Effector memory CD4-positive, alpha-beta T cell (primary cell): Measurements from ENCODE around the gene RAC2.

ENCODE experiments used
- DNase-seq, 3 donors: peaks; one replicate each; pipeline ENCODE4 v3.0.0-alpha.2; 2020
- H3K27ac ChIP-seq: 2 replicates; pipeline ENCODE4 v1.7.0; 2013; ENCODE audit warnings: mild to moderate bottlenecking, low read length, moderate library complexity; ENCODE audit not compliant: insufficient read depth, poor library complexity, severe bottlenecking
- H3K27me3 ChIP-seq: replicated peaks from 2 replicates; pipeline ENCODE4 v1.7.0; 2013; ENCODE audit warnings: mild to moderate bottlenecking, low read length; ENCODE audit not compliant: insufficient read depth, control insufficient read depth, poor library complexity, severe bottlenecking
- H3K36me3 ChIP-seq: 2 replicates; pipeline ENCODE4 v1.7.0; 2013; ENCODE audit warnings: mild to moderate bottlenecking, low read length, moderate library complexity; ENCODE audit not compliant: control insufficient read depth, insufficient read depth
- H3K4me1 ChIP-seq: 2 replicates; pipeline ENCODE4 v1.7.0; 2013; ENCODE audit warnings: low read length, mild to moderate bottlenecking; ENCODE audit not compliant: control insufficient read depth, insufficient read depth, poor library complexity, severe bottlenecking
- H3K4me3 ChIP-seq: 2 replicates; pipeline ENCODE4 v1.7.0; 2013; ENCODE audit warnings: low read length, low read depth, mild to moderate bottlenecking; ENCODE audit not compliant: insufficient read depth, poor library complexity, severe bottlenecking
- H3K9me3 ChIP-seq: 2 replicates; pipeline ENCODE4 v1.7.0; 2013; ENCODE audit warnings: mild to moderate bottlenecking, low read length, moderate library complexity; ENCODE audit not compliant: control insufficient read depth

Gene RAC2

GRCh38 chr22:37177221-37177620 lies 66.8 kb downstream of the RAC2 start:
- DNase-seq = no peak
- Histone ChIP-seq H3K36me3 (no peaks in the 10 kb centered on the region), H3K27me3 (no peaks in the 10 kb centered on the region), H3K9me3 (no peaks in the 10 kb centered on the region), H3K4me1 (no peaks in the 10 kb centered on the region), H3K27ac (no peak overlapping the region), H3K4me3 (no peak overlapping the region)

GRCh38 chr22:37176464-37177061 lies 67.5 kb downstream of the RAC2 start:
- Histone ChIP-seq H3K36me3 (no peaks in the 10 kb centered on the region), H3K4me3 (no peak overlapping the region), H3K27ac (no peak overlapping the region), H3K27me3 (no peaks in the 10 kb centered on the region), H3K4me1 (no peaks in the 10 kb centered on the region), H3K9me3 (no peaks in the 10 kb centered on the region)
- DNase-seq = no peak

GRCh38 chr22:37175414-37176281 lies 68.4 kb downstream of the RAC2 start:
- Histone ChIP-seq H3K4me3 (no peak overlapping the region), H3K36me3 (no peaks in the 10 kb centered on the region), H3K27me3 (no peaks in the 10 kb centered on the region), H3K9me3 (no peaks in the 10 kb centered on the region), H3K27ac (no peak overlapping the region), H3K4me1 (no peaks in the 10 kb centered on the region)
- DNase-seq = no peak
